Airway epithelial cell (primary cell): ENCODE data around the gene TXNDC17. TPM values are rescaled to one million over a fixed set of nuclear protein-coding genes. Genes with fewer than 3 reads are reported as not detected.

ENCODE experiments used
- total RNA-seq: library from RNA; depleted of rRNA; stranded (reverse); fragments of >200 nt; gene quantifications from 2 replicates; pipeline ENCODE4 v1.2.3, GENCODE V29; 2015

The TXNDC17 gene
- total RNA-seq: 1,141 and 1,808 TPM in 2 replicates

DNA sequence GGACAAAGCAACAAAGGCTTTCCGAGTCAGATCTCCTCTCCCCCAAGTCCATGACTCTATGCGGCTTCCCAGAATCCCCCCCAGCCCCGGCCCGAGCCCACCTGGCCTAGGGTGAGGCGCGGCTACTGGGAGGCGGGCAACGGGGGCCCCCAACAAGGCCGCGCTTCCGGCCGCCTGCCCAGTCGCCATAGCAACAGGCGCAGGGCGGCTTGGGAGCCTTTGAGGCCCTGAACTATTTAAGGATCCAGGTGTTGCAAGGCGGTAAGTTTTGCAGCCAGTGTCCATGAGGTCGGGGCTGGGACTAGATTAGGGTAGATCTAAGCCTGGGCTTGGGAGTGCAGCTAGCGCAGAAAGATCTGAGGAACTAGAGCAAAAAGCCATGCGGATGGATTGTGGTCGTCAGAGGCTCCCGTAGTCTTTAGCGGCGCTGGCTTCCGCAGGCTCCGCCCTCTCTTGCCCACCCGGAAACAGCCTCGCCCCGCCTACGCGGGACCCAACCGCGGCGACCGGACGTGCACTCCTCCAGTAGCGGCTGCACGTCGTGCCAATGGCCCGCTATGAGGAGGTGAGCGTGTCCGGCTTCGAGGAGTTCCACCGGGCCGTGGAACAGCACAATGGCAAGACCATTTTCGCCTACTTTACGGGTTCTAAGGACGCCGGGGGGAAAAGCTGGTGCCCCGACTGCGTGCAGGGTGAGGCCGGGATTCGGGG is at the start of gene TXNDC17, which contains the start of gene KIAA0753:
Gene TXNDC17 (plus strand): TSS at position 525 of the 711 bp plus-strand sequence. CDS start 23 bp downstream, at position 548.
Gene KIAA0753 (minus strand): TSS at position 176 of the 711 bp plus-strand sequence. CDS start 5,608 bp downstream, outside the sequence.

DNA sequence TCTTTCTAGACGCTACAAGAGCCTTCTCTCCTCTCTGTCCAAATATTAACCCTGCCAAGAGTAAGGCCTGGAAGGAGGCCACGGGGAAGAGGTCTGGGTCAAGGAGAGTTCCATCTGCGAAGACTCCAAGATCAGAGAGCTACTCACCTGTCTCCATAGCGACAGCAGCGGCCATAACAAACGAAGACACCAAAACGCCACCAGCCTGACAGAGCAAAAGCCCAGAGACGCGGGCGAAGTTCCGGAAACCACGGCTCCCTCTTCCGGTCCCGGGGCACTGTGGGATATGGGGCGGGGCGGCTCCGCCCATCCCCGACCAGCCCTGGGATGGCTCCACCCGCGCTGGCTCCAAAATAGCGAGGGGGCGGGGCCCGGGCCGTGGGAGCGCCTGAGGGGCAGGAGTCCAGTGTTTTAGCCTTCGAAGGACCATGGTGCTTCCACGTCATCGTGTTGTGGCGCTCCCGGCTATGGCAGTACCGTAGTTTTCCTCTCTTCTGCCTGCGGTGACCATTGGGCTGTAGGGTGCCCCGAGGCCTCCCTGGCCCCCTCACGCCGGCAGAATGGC is 10.6 kb downstream of the TXNDC17 start, which contains the start of the genes C17orf100 and MED31:
Gene C17orf100 (plus strand): TSS at position 409 of the 565 bp plus-strand sequence. CDS start 152 bp downstream, at position 561.
Gene MED31 (minus strand): TSS at position 252 of the 565 bp plus-strand sequence. CDS start 77 bp downstream, at position 175.

Other genes with a start within 250 kb of the TXNDC17 start
- gene AIPL1, start 205.9 kb upstream of the TXNDC17 start, total RNA-seq: not detected in 2 replicates
- gene PIMREG, start 196.6 kb upstream of the TXNDC17 start, total RNA-seq: 22.2 and 27.6 TPM in 2 replicates
- gene PITPNM3, start 84.5 kb upstream of the TXNDC17 start, total RNA-seq: 15.6 and 25.0 TPM in 2 replicates
- gene KIAA0753, start 349 bp upstream of the TXNDC17 start, total RNA-seq: 6.3 and 9.0 TPM in 2 replicates
- 21.5 and 38.9 TPM in 2 replicates for gene MED31, start 10.5 kb downstream of the TXNDC17 start, total RNA-seq
- gene C17orf100, start 10.7 kb downstream of the TXNDC17 start, total RNA-seq: 0.71 and 0.74 TPM in 2 replicates
- 0.49 TPM in 1 of 2 replicates, not detected in the other for gene SLC13A5, start 72.3 kb downstream of the TXNDC17 start, total RNA-seq
- 0.21 TPM in 1 of 2 replicates, not detected in the other for gene XAF1, start 115.0 kb downstream of the TXNDC17 start, total RNA-seq
- 0.07 TPM in 1 of 2 replicates, not detected in the other for gene FBXO39, start 135.2 kb downstream of the TXNDC17 start, total RNA-seq
- gene TEKT1, start 190.7 kb downstream of the TXNDC17 start, total RNA-seq: not detected in 2 replicates